H1 (cell line): Measurements from ENCODE around the gene RADIL.

Source experiments
- EP300 ChIP-seq, 2 experiments: IDR thresholded peaks; 1 replicate in 1 of 2; 2 replicates in 1 of 2; pipeline ENCODE4 v1.6.1; 2011 to 2012; ENCODE audit warnings: low read depth in 2 of 2, low read length in 2 of 2, mild to moderate bottlenecking in 2 of 2, borderline replicate concordance in 1 of 2, inconsistent platforms in 1 of 2, moderate library complexity in 1 of 2
- HDAC6 ChIP-seq: IDR thresholded peaks from one replicate; pipeline ENCODE4 v1.7.1; 2012; ENCODE audit warnings: low read depth, mild to moderate bottlenecking, inconsistent platforms, low read length, moderate library complexity
- KDM4A ChIP-seq: IDR thresholded peaks from one replicate; pipeline ENCODE4 v1.7.1; 2012; ENCODE audit warnings: low read depth, mild to moderate bottlenecking, moderate library complexity, low read length, inconsistent platforms; ENCODE audit not compliant: severe bottlenecking
- POU5F1 ChIP-seq: IDR thresholded peaks from 2 replicates; pipeline ENCODE4 v1.6.1; 2011; ENCODE audit warnings: low read depth, mild to moderate bottlenecking, low read length, moderate library complexity
- RBBP5 ChIP-seq: IDR thresholded peaks from 2 replicates; pipeline ENCODE4 v1.7.1; 2012; ENCODE audit warnings: low read depth, mild to moderate bottlenecking, inconsistent platforms, low read length, moderate library complexity, borderline replicate concordance
- TAF1 ChIP-seq: IDR thresholded peaks from 2 replicates; pipeline ENCODE4 v1.6.1; 2011; ENCODE audit warnings: mild to moderate bottlenecking, low read depth, low read length
- TF ChIP-seq, protein P1 (sequence below), 3 experiments: IDR thresholded peaks; 1 replicate in 2 of 3; 2 replicates in 1 of 3; pipeline versions ENCODE4 v1.5.1 to v1.6.1; 2011; ENCODE audit warnings: low read length in 3 of 3, mild to moderate bottlenecking in 3 of 3, inconsistent platforms in 2 of 3, low read depth in 1 of 3, moderate library complexity in 1 of 3; ENCODE audit not compliant: insufficient read depth in 1 of 3; ENCODE audit errors: control extremely low read depth in 1 of 3

DNA sequence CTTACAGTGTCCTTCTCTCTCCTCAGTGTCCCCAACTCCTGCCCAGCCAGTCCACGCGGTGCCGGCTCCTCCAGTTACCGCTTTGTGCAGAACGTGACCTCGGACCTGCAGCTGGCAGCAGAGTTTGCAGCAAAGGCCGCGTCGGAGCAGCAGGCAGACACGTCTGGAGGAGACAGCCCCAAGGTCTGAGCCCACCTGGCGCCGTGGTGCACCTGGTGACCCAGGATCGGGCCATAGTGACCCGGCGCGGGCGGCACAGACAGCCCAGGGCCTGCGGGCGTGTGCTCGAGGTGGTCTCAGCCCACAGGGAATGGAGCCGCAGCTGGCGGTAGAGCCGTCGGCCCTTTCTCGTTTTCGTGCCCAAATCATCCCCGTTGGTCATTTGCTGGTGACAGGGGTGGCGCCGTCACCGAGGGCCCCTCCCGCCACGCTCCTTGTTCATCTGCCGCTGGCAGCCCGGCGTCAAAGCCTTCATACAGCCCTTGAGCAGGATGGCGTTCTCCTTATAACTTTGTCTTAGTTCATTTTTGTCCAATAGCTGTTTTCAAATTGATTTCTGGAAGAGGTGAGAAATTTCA lies 129.0 kb downstream of the RADIL start:
- TF ChIP-seq, protein P1, sequence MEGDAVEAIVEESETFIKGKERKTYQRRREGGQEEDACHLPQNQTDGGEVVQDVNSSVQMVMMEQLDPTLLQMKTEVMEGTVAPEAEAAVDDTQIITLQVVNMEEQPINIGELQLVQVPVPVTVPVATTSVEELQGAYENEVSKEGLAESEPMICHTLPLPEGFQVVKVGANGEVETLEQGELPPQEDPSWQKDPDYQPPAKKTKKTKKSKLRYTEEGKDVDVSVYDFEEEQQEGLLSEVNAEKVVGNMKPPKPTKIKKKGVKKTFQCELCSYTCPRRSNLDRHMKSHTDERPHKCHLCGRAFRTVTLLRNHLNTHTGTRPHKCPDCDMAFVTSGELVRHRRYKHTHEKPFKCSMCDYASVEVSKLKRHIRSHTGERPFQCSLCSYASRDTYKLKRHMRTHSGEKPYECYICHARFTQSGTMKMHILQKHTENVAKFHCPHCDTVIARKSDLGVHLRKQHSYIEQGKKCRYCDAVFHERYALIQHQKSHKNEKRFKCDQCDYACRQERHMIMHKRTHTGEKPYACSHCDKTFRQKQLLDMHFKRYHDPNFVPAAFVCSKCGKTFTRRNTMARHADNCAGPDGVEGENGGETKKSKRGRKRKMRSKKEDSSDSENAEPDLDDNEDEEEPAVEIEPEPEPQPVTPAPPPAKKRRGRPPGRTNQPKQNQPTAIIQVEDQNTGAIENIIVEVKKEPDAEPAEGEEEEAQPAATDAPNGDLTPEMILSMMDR (IDR thresholded peaks at IDR 0.05; ENCODE audit: control extremely low read depth in 1 of 3, insufficient read depth in 1 of 3, low read depth in 1 of 3, low read length in 3 of 3): no peak
- TF ChIP-seq EP300 (IDR thresholded peaks at IDR 0.05; ENCODE audit: borderline replicate concordance in 1 of 2, low read depth in 2 of 2, low read length in 2 of 2) (no peak), RBBP5 (no peak), KDM4A (no peak), HDAC6 (no peak), TAF1 (no peak), POU5F1 (no peak)
